Stomach (tissue), 4 donors: ENCODE data around the gene CLEC4D.

ENCODE experiments used
- CTCF ChIP-seq, 7 experiments: fragments of 450-650 bp in 4 of 7; fragments of 200-600 bp in 3 of 7; sonication (generic) in 3 of 7; IDR thresholded peaks; one replicate each; pipeline ENCODE4 v1.5.1; 2016 to 2019; ENCODE audit warnings: antibody characterized with exemption in 7 of 7, control low read depth in 2 of 7, mild to moderate bottlenecking in 1 of 7
- POLR2A ChIP-seq, 4 donors: fragments of 450-650 bp; IDR thresholded peaks; one replicate each; pipeline ENCODE4 v1.6.1; 2016; ENCODE audit warnings: antibody characterized with exemption in 4 of 4, control low read depth in 2 of 4, mild to moderate bottlenecking in 1 of 4, moderate library complexity in 1 of 4

GRCh38 chr12:8466241-8466640 is 47.1 kb upstream of the CLEC4D start:
- TF ChIP-seq CTCF (IDR thresholded peaks at IDR 0.05) (no peak), POLR2A (IDR thresholded peaks at IDR 0.05) (no peak)
